ENCODE results near the gene LINC00237. TPM values are rescaled to one million over a fixed set of nuclear protein-coding genes. Genes with fewer than 3 reads are reported as not detected.

The LINC00237 gene
- total and polyA plus RNA-seq, 9 of the 15 experiments (the other 6 are each of a cell fraction or from before 2014, with no cell fraction given), result not detected

- no peaks in the 10 kb centered on the region for H3K36me3 ChIP-seq (ENCODE audit: control insufficient read depth, insufficient read depth, low read length)
- TF ChIP-seq HDAC2 (IDR thresholded peaks at IDR 0.05) (no peak), RBM25 (IDR thresholded peaks at IDR 0.05; ENCODE audit: low read depth, low read length, severe bottlenecking) (peak; percentile 16), SP2 (IDR thresholded peaks at IDR 0.05; ENCODE audit: extremely low read depth, low read depth, low read length, poor library complexity, severe bottlenecking) (no peak), ZNF316 (IDR thresholded peaks at IDR 0.05) (peak; percentile 68), MAFK (IDR thresholded peaks at IDR 0.05; ENCODE audit: low read length) (0 out of 2 replicates have a peak, but pooled peaks have one; percentile 28), MAFG (tag; conservative IDR thresholded peaks at IDR 0.05) (0 out of 2 replicates have a peak, but pooled peaks have one; percentile 32), ZNF175 (CRISPR knock-in tag; IDR thresholded peaks at IDR 0.05; ENCODE audit: low read depth) (no peak), MAFF (IDR thresholded peaks at IDR 0.05; ENCODE audit: low read length) (peak; percentile 39), C11orf30 (IDR thresholded peaks at IDR 0.05; ENCODE audit: low read depth) (peak; percentile 37; the same call in 1 of the 2 replicates)
- TF ChIP-seq, protein P1, sequence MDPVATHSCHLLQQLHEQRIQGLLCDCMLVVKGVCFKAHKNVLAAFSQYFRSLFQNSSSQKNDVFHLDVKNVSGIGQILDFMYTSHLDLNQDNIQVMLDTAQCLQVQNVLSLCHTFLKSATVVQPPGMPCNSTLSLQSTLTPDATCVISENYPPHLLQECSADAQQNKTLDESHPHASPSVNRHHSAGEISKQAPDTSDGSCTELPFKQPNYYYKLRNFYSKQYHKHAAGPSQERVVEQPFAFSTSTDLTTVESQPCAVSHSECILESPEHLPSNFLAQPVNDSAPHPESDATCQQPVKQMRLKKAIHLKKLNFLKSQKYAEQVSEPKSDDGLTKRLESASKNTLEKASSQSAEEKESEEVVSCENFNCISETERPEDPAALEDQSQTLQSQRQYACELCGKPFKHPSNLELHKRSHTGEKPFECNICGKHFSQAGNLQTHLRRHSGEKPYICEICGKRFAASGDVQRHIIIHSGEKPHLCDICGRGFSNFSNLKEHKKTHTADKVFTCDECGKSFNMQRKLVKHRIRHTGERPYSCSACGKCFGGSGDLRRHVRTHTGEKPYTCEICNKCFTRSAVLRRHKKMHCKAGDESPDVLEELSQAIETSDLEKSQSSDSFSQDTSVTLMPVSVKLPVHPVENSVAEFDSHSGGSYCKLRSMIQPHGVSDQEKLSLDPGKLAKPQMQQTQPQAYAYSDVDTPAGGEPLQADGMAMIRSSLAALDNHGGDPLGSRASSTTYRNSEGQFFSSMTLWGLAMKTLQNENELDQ (CRISPR knock-in tag; IDR thresholded peaks at IDR 0.05; ENCODE audit: borderline replicate concordance), result no peak
- ChIA-PET CTCF (ENCODE audit: low intra/inter-chr PET ratio) (no interaction called here), POLR2A (no interaction called here)
- no peak overlapping the region for H3K27ac ChIP-seq (ENCODE audit: extremely low read depth, low read depth, low read length)
- H4K20me1 ChIP-seq (replicated peaks; ENCODE audit: control insufficient read depth, insufficient read depth, low read length), result no peaks in the 10 kb centered on the region
- H3K9ac ChIP-seq (ENCODE audit: insufficient read depth in 1 of 2, low read depth in 2 of 2, low read length in 2 of 2), result no peak overlapping the region
- FAIRE-seq, result no peak
- WGBS (ENCODE audit: insufficient coverage, low coverage, missing lambda C conversion rate), result 99% methylated on average over 5 of the region's 5 CpGs
- H3K4me1 ChIP-seq (replicated peaks in 1 of 2; ENCODE audit: control insufficient read depth in 2 of 2, insufficient read depth in 2 of 2, low read length in 2 of 2), result no peaks in the 10 kb centered on the region; a peak in 1 of 5 replicates
- no peak overlapping the region for H3K4me3 ChIP-seq
- no peaks in the 10 kb centered on the region for H3K79me2 ChIP-seq (ENCODE audit: control insufficient read depth, insufficient read depth, low read length)
- ATAC-seq, result no peak
- H3K4me2 ChIP-seq (ENCODE audit: insufficient read depth, low read length), result no peak overlapping the region
- no peak for DNase-seq (ENCODE audit: extremely low read depth in 1 of 4, low spot score in 3 of 4)
- H3K9me3 ChIP-seq (replicated peaks; ENCODE audit: control insufficient read depth, insufficient read depth, low read depth, low read length), result no peaks in the 10 kb centered on the region
- intact Hi-C loops (cut with micrococcal nuclease), result no loop called here
- H3K9me1 ChIP-seq (ENCODE audit: control insufficient read depth, insufficient read depth, low read length), result no peaks in the 10 kb centered on the region
- H2AFZ ChIP-seq (ENCODE audit: low read depth, low read length), result no peak overlapping the region
- in situ Hi-C loops (cut with MboI), result no loop called here
- H3K27me3 ChIP-seq (ENCODE audit: control insufficient read depth in 2 of 2, insufficient read depth in 2 of 2, low read length in 2 of 2), result no peaks in the 10 kb centered on the region
- no TSS peak for BruUV-seq (replicated peaks)
Measured at GRCh38 chr20:21155268-21155667, 49.1 kb upstream of the LINC00237 start.
